Endometrial microvascular endothelial cells (primary cell): ENCODE data around the gene ATAD1. TPM values are rescaled to one million over a fixed set of nuclear protein-coding genes. Genes with fewer than 3 reads are reported as not detected.
"Not testable (repeated sequence)": the region's sequence is repeated elsewhere in the genome, so short reads cannot be mapped to it uniquely, and the experiment has no call there.

Experiments
- in situ Hi-C: cut with HindIII; loops from 2 replicates; pipeline ENCODE4 v1.10.0; 2017; ENCODE audit warnings: low sequenced_read_pairs, low pct_unique_long_range_greater_than_20kb; ENCODE audit errors: inconsistent ontology term
- total RNA-seq: library from RNA; depleted of rRNA; stranded (reverse); fragments of >200 nt; gene quantifications from one replicate; pipeline ENCODE4 v1.2.3, GENCODE V29; 2015; ENCODE audit errors: inconsistent ontology term

The ATAD1 gene
- total RNA-seq, 1 donor from 2014 or later = 21.8 TPM

- in situ Hi-C loops = no loop called here
Observed at GRCh38 chr10:87740254-87740655, 77.8 kb downstream of the ATAD1 start.

GRCh38 chr10:87739703-87740102 is 78.3 kb downstream of the ATAD1 start:
- in situ Hi-C loops = no loop called here

- in situ Hi-C loops = not testable (repeated sequence)
Observed at GRCh38 chr10:87738253-87738652, 79.8 kb downstream of the ATAD1 start.

GRCh38 chr10:87734987-87735827 is 82.8 kb downstream of the ATAD1 start:
- in situ Hi-C loops = no loop called here

GRCh38 chr10:87733081-87733480 is 84.9 kb downstream of the ATAD1 start:
- in situ Hi-C loops = no loop called here

GRCh38 chr10:87729940-87730339 is 88.1 kb downstream of the ATAD1 start:
- in situ Hi-C loops = no loop called here

GRCh38 chr10:87724789-87725188 is 93.2 kb downstream of the ATAD1 start:
- in situ Hi-C loops = no loop called here

- in situ Hi-C loops = no loop called here
Observed at GRCh38 chr10:87723500-87723899, 94.5 kb downstream of the ATAD1 start.

- in situ Hi-C loops = no loop called here
Observed at GRCh38 chr10:87722716-87723115, 95.3 kb downstream of the ATAD1 start.

GRCh38 chr10:87721781-87722180 is 96.2 kb downstream of the ATAD1 start:
- in situ Hi-C loops = no loop called here

- in situ Hi-C loops = no loop called here
Observed at GRCh38 chr10:87720665-87721064, 97.4 kb downstream of the ATAD1 start.

- in situ Hi-C loops = no loop called here
Observed at GRCh38 chr10:87716348-87716670, 101.7 kb downstream of the ATAD1 start.

- in situ Hi-C loops = no loop called here
Observed at GRCh38 chr10:87715552-87716347, 102.3 kb downstream of the ATAD1 start.

GRCh38 chr10:87713707-87714106 is 104.3 kb downstream of the ATAD1 start:
- in situ Hi-C loops = no loop called here

- in situ Hi-C loops = no loop called here
Observed at GRCh38 chr10:87712913-87713616, 105.0 kb downstream of the ATAD1 start.

GRCh38 chr10:87707254-87707653 is 110.8 kb downstream of the ATAD1 start:
- in situ Hi-C loops = no loop called here

- in situ Hi-C loops = no loop called here
Observed at GRCh38 chr10:87706731-87707130, 111.3 kb downstream of the ATAD1 start.

- in situ Hi-C loops = no loop called here
Observed at GRCh38 chr10:87705339-87705738, 112.7 kb downstream of the ATAD1 start.

- in situ Hi-C loops = no loop called here
Observed at GRCh38 chr10:87703771-87704170, 114.3 kb downstream of the ATAD1 start.

GRCh38 chr10:87702973-87703294 is 115.1 kb downstream of the ATAD1 start:
- in situ Hi-C loops = no loop called here
